ENCODE data around the gene JAKMIP1.

- TF ChIP-seq, protein P1, sequence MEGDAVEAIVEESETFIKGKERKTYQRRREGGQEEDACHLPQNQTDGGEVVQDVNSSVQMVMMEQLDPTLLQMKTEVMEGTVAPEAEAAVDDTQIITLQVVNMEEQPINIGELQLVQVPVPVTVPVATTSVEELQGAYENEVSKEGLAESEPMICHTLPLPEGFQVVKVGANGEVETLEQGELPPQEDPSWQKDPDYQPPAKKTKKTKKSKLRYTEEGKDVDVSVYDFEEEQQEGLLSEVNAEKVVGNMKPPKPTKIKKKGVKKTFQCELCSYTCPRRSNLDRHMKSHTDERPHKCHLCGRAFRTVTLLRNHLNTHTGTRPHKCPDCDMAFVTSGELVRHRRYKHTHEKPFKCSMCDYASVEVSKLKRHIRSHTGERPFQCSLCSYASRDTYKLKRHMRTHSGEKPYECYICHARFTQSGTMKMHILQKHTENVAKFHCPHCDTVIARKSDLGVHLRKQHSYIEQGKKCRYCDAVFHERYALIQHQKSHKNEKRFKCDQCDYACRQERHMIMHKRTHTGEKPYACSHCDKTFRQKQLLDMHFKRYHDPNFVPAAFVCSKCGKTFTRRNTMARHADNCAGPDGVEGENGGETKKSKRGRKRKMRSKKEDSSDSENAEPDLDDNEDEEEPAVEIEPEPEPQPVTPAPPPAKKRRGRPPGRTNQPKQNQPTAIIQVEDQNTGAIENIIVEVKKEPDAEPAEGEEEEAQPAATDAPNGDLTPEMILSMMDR (IDR thresholded peaks at IDR 0.05; ENCODE audit: low read depth, low read length, poor library complexity, severe bottlenecking), result no peak
- no peak for TF ChIP-seq EZH2phosphoT487 (IDR thresholded peaks at IDR 0.05; ENCODE audit: borderline replicate concordance, low read length)
These were observed 42.4 kb downstream of the JAKMIP1 start for GRCh38 chr4:6157926-6158325.
